Left ventricle myocardium inferior (tissue), 1 donor: ENCODE data around the gene NCKAP5. TPM values are rescaled to one million over a fixed set of nuclear protein-coding genes. Genes with fewer than 3 reads are reported as not detected.
A peak's percentile ranks its signal among the peaks of the same experiment; 100 is the strongest.

Source experiments
- DNase-seq: peaks from one replicate; pipeline ENCODE4 v3.0.0-alpha.2; 2020
- H3K27ac ChIP-seq: fragments of 200-600 bp; replicated peaks from 2 replicates; pipeline ENCODE4 v1.8.0; 2021
- H3K27me3 ChIP-seq: fragments of 200-600 bp; 2 replicates; pipeline ENCODE4 v1.8.0; 2021; ENCODE audit warnings: low read depth
- H3K36me3 ChIP-seq: fragments of 200-600 bp; 2 replicates; pipeline ENCODE4 v1.8.0; 2021
- H3K4me1 ChIP-seq: fragments of 200-600 bp; 2 replicates; pipeline ENCODE4 v1.8.0; 2021
- H3K4me3 ChIP-seq: fragments of 200-600 bp; 2 replicates; pipeline ENCODE4 v1.8.0; 2021; ENCODE audit warnings: mild to moderate bottlenecking, moderate library complexity
- H3K9me3 ChIP-seq: fragments of 200-600 bp; replicated peaks from 2 replicates; pipeline ENCODE4 v1.8.0; 2021
- intact Hi-C: fragments of 100-400 bp; cut with micrococcal nuclease; formaldehyde crosslinking; loops from one replicate; pipeline ENCODE4 v1.11.0; 2022
- total RNA-seq: library from RNA; stranded (reverse); fragmentation: NEBNext Ultra II Directional; extraction: Animal tissue kit (Norgen Biotek cat#: 25700); gene quantifications from one replicate; pipeline ENCODE4 v1.2.1, GENCODE V29; 2021
- TF ChIP-seq, protein P1 (sequence below): fragments of 200-600 bp; IDR thresholded peaks from 2 replicates; pipeline ENCODE4 v1.8.0; 2021; ENCODE audit warnings: antibody characterized with exemption, mild to moderate bottlenecking, borderline replicate concordance
- donor health status: DM: no; HTN: yes; CAD: no; lungs with severe emphysema.

The NCKAP5 gene
- total RNA-seq, 1 donor from 2014 or later: 6.0 TPM

DNA sequence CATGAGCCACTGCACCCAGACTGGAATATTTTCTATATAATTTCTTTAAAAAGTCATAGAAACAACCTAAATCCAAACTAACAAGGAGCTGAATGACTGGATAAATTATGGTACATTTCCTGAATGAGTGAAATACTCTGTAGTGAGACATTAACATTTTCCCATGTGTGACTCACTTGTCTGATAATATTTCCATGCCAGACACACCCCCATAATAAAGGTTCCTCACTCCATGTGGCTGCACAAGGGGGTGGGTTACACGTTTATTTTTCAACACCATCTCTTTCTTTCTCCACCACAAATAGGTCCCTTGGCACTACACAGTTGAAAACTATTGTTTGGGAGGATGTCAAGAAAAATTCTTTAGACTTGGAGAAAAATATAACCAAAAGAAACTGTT lies 632.0 kb downstream of the NCKAP5 start:
- peaks cover 4% of the 10 kb centered on the region for H3K4me1 ChIP-seq
- no peak for DNase-seq
- TF ChIP-seq, protein P1, sequence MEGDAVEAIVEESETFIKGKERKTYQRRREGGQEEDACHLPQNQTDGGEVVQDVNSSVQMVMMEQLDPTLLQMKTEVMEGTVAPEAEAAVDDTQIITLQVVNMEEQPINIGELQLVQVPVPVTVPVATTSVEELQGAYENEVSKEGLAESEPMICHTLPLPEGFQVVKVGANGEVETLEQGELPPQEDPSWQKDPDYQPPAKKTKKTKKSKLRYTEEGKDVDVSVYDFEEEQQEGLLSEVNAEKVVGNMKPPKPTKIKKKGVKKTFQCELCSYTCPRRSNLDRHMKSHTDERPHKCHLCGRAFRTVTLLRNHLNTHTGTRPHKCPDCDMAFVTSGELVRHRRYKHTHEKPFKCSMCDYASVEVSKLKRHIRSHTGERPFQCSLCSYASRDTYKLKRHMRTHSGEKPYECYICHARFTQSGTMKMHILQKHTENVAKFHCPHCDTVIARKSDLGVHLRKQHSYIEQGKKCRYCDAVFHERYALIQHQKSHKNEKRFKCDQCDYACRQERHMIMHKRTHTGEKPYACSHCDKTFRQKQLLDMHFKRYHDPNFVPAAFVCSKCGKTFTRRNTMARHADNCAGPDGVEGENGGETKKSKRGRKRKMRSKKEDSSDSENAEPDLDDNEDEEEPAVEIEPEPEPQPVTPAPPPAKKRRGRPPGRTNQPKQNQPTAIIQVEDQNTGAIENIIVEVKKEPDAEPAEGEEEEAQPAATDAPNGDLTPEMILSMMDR: no peak
- H3K27me3 ChIP-seq: no peaks in the 10 kb centered on the region
- no peaks in the 10 kb centered on the region for H3K9me3 ChIP-seq
- H3K36me3 ChIP-seq: no peaks in the 10 kb centered on the region
- no peak overlapping the region for H3K27ac ChIP-seq
- intact Hi-C loops: no loop called here
- H3K4me3 ChIP-seq: no peak overlapping the region

DNA sequence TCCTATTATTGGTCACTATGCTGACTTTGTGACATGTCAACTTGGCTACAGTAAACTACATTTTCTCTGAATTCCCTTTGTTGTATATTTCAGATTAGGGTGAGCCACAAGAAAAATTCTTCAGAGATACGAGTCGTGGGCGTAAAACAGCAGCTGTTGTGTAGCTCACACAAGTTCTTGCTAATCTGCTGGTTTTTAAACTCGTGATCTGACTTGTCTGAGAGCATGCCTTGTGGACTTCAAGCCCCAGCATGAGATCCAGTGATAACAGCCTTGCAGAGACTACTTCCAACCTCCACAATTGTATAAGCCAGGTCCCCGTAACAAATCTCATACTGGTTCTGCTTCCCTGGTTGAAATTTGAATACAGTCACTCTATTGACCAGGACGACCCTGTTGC lies 638.5 kb downstream of the NCKAP5 start:
- TF ChIP-seq, protein P1: no peak
- no peaks in the 10 kb centered on the region for H3K9me3 ChIP-seq
- no peak overlapping the region for H3K4me3 ChIP-seq
- intact Hi-C loops: no loop called here
- H3K36me3 ChIP-seq: no peaks in the 10 kb centered on the region
- no peak overlapping the region for H3K27ac ChIP-seq
- H3K27me3 ChIP-seq: no peaks in the 10 kb centered on the region
- no peaks in the 10 kb centered on the region for H3K4me1 ChIP-seq
- DNase-seq: no peak

DNA sequence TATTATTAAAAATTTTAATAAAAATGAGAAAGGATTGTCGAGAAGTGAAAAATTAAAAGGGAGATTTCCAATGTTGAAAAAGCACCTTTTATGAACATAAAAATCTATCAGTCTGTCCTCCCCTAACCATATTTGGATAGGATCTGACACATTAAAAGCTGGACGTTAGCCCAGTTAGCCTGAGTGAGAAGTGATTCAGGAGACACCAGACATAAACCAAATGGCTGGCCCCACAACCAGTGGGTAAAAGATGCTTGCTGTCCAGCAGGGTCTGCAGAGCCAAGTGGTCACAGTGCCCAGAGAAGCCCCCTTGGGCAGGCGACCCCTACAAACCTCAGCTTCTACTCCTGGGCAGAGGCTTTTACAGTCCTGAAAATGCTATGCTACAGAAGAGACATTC lies 644.5 kb downstream of the NCKAP5 start:
- no peaks in the 10 kb centered on the region for H3K4me1 ChIP-seq
- no peaks in the 10 kb centered on the region for H3K27me3 ChIP-seq
- DNase-seq: no peak
- intact Hi-C loops: no loop called here
- H3K4me3 ChIP-seq: no peak overlapping the region
- no peak overlapping the region for H3K27ac ChIP-seq
- H3K36me3 ChIP-seq: no peaks in the 10 kb centered on the region
- no peaks in the 10 kb centered on the region for H3K9me3 ChIP-seq
- TF ChIP-seq, protein P1: no peak

DNA sequence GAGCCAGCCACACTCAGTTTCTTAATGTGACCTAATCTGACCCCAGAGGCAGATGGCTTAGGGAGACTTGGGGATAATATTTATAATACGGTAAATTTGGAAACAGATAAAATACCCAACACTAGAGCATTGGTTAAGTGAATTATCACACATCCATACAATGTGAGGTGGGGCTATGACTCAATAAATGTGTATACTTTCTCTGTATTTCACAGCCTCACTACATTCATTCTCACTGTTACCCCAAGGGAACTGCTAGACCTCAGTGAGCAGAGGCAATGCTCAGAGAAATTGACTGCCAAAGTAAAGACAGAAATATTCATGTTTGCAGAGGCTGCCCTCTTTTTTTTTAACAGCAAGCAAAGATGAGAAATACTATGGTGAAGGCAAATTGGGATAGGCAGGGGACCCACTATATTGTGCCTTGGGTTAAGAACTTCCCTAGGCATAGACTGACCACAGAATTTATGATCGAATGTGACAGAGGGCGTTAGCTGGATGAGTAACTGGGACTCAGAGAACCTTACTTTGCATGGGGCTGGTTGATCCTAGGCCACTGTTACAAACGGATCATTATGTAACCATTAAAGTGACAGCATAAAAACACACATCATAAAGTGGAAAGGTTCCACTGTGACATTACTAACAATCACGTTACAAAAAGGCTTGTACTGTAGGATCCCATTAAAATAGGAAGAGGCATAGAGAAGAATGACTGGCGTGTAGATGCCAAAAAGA lies 652.3 kb downstream of the NCKAP5 start:
- H3K27me3 ChIP-seq: no peaks in the 10 kb centered on the region
- H3K36me3 ChIP-seq: no peaks in the 10 kb centered on the region
- H3K27ac ChIP-seq: no peak overlapping the region
- H3K4me1 ChIP-seq: peaks cover 13% of the 10 kb centered on the region
- TF ChIP-seq, protein P1: no peak
- H3K4me3 ChIP-seq: no peak overlapping the region
- no peak for DNase-seq
- intact Hi-C loops: no loop called here
- no peaks in the 10 kb centered on the region for H3K9me3 ChIP-seq

DNA sequence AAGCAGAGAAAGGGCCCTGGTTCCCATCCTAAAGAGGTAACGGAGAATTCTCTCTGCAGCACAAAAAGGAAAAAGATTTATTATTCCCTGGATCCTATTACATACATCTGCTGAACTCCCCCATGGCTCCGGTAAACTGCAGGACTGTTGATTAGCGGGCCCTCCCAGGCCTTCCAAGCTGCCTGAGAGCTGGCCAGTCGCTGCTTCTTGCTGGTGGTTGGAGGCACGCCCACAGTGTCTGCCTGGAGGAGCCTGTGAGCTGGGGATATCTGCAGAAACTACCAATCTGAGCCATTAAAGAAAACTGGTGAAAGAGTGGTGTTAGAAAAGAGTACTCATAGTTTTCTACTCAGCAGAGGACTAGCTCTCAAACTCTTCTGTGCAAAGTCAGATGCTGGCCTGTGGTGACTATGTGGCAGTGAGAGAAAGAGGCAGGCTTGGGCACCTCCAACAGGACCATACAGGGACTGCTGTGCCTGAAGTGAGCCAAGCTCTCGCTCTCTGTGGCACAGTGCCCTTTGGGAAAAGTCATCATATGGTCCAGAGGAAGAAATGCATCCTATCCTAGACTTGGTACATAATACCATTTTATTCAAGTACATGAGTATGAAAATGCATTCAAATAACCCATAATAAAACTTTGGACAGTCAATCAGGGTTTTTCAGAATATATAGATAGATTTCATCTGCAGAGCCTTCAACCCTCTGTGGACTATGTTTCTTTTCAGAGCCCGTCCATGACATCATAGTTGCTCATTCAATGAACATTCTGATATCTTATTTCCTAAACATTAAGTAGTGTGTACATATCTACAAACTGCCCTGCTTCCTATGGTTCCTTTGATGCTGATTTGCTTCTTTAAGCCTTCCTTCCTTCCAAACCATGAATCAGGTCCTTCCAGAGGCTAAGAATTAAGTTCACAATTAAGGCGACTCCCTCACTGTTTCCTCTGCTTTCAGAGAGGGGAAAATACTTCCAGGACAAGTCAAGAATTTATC lies 656.2 kb downstream of the NCKAP5 start:
- no peaks in the 10 kb centered on the region for H3K27me3 ChIP-seq
- no peak overlapping the region for H3K4me3 ChIP-seq
- H3K27ac ChIP-seq: no peak overlapping the region
- no peaks in the 10 kb centered on the region for H3K36me3 ChIP-seq
- intact Hi-C loops: no loop called here
- peak; percentile 15 for DNase-seq
- TF ChIP-seq, protein P1: no peak
- H3K9me3 ChIP-seq: no peaks in the 10 kb centered on the region
- H3K4me1 ChIP-seq: peaks cover 13% of the 10 kb centered on the region
